Testis (tissue), 3 donors: Measurements from ENCODE around the gene MXD3. TPM values are rescaled to one million over a fixed set of nuclear protein-coding genes. Genes with fewer than 3 reads are reported as not detected.

ENCODE experiments used
- DNase-seq: peaks from one replicate; pipeline ENCODE4 v3.0.0-alpha.2; 2019
- H3K27ac ChIP-seq, 2 donors: fragments of 200-600 bp; sonication (generic); one replicate each; pipeline ENCODE4 v1.5.1; 2019
- H3K27me3 ChIP-seq: fragments of 200-600 bp; sonication (generic); one replicate; pipeline ENCODE4 v1.5.1; 2019
- H3K36me3 ChIP-seq: fragments of 200-600 bp; sonication (generic); one replicate; pipeline ENCODE4 v1.5.1; 2017; ENCODE audit warnings: low read depth; ENCODE audit errors: missing control alignments
- H3K4me1 ChIP-seq: fragments of 200-600 bp; sonication (generic); one replicate; pipeline ENCODE4 v1.5.1; 2019
- H3K4me3 ChIP-seq, 2 donors: fragments of 200-600 bp; sonication (generic); one replicate each; pipeline ENCODE4 v1.5.1; 2017 to 2019
- H3K9me3 ChIP-seq: fragments of 200-600 bp; sonication (generic); one replicate; pipeline ENCODE4 v1.5.1; 2017
- CTCF ChIP-seq, 3 experiments: fragments of 450-650 bp in 2 of 3; fragments of 200-600 bp in 1 of 3; sonication (generic) in 1 of 3; IDR thresholded peaks; one replicate each; pipeline ENCODE4 v1.5.1; 2016 to 2019; ENCODE audit warnings: antibody characterized with exemption in 3 of 3, mild to moderate bottlenecking in 2 of 3, moderate library complexity in 1 of 3
- POLR2A ChIP-seq: fragments of 450-650 bp; IDR thresholded peaks from one replicate; pipeline ENCODE4 v1.6.1; 2017; ENCODE audit warnings: antibody characterized with exemption, mild to moderate bottlenecking, moderate library complexity
- WGBS, 2 donors: methylation state at CpG; one replicate each; pipeline ENCODE4 v1.1.5; 2018; 5-methylcytosine and 5-hydroxymethylcytosine counted together
- intact Hi-C: fragments of 100-400 bp; cut with DNase I; formaldehyde crosslinking; loops from one replicate; pipeline ENCODE4 v1.15.1; 2023; ENCODE audit warnings: low total_unique reads
- polyA plus RNA-seq: library from polyadenylated mRNA; stranded (reverse); fragments of 350-450 nt; fragmentation: Illumina TruSeq; extraction: RNeasy Lipid Tissue Mini Kit (QIAGEN cat#74804); gene quantifications from one replicate; pipeline ENCODE4 v1.2.3, GENCODE V29; 2014; ENCODE audit warnings: low read depth, low replicate concordance; ENCODE audit not compliant: insufficient read depth
- total RNA-seq, 2 donors: library from RNA; depleted of rRNA; stranded (reverse); fragments of >200 nt; gene quantifications; one replicate each; pipeline ENCODE4 v1.2.3, GENCODE V29; 2016

The MXD3 gene
- total and polyA plus RNA-seq, 3 donors from 2014 or later: 7.7 to 12.9 (median 12.5) TPM

- 82 to 84% methylated on average over 11 of the region's 11 CpGs for WGBS, 2 donors
- Histone ChIP-seq H3K27me3 (no peaks in the 10 kb centered on the region), H3K4me3 (no peak overlapping the region), H3K27ac (no peak overlapping the region), H3K9me3 (no peaks in the 10 kb centered on the region), H3K4me1 (no peaks in the 10 kb centered on the region), H3K36me3 (no peaks in the 10 kb centered on the region)
- no peak for DNase-seq
- TF ChIP-seq POLR2A (no peak), CTCF (IDR thresholded peaks at IDR 0.05) (no peak)
- intact Hi-C loops: no loop called here
Measured at GRCh38 chr5:177339107-177339638, 27.5 kb upstream of the MXD3 start.

GRCh38 chr5:177338251-177339106, 26.8 kb upstream of the MXD3 start:
- Histone ChIP-seq H3K4me3 (no peak overlapping the region), H3K27ac (no peak overlapping the region), H3K9me3 (no peaks in the 10 kb centered on the region), H3K4me1 (no peaks in the 10 kb centered on the region), H3K36me3 (no peaks in the 10 kb centered on the region), H3K27me3 (no peaks in the 10 kb centered on the region)
- TF ChIP-seq CTCF (IDR thresholded peaks at IDR 0.05): no peak
- no peak for TF ChIP-seq POLR2A
- WGBS, 2 donors: 85 to 87% methylated on average over 11 to 21 of the region's 22 CpGs
- intact Hi-C loops: no loop called here
- no peak for DNase-seq

- no peaks in the 10 kb centered on the region for H3K9me3 ChIP-seq
- WGBS, 2 donors: 88 to 92% methylated on average over 15 to 36 of the region's 36 CpGs
- H3K36me3 ChIP-seq: no peaks in the 10 kb centered on the region
- H3K4me3 ChIP-seq: no peak overlapping the region
- intact Hi-C loops: no loop called here
- H3K27ac ChIP-seq: no peak overlapping the region
- no peak for DNase-seq
- H3K27me3 ChIP-seq: no peaks in the 10 kb centered on the region
- H3K4me1 ChIP-seq: no peaks in the 10 kb centered on the region
- TF ChIP-seq CTCF (IDR thresholded peaks at IDR 0.05) (no peak), POLR2A (no peak)
Measured at GRCh38 chr5:177336603-177337494, 25.2 kb upstream of the MXD3 start.

- intact Hi-C loops: no loop called here
- DNase-seq: peak; percentile 42
- no peaks in the 10 kb centered on the region for H3K36me3 ChIP-seq
- 65 to 71% methylated on average over 12 of the region's 12 CpGs for WGBS, 2 donors
- H3K4me3 ChIP-seq: no peak overlapping the region
- no peaks in the 10 kb centered on the region for H3K27me3 ChIP-seq
- H3K9me3 ChIP-seq: no peaks in the 10 kb centered on the region
- no peaks in the 10 kb centered on the region for H3K4me1 ChIP-seq
- peak in 1 of 3 experiments; percentile 14 for TF ChIP-seq CTCF (IDR thresholded peaks at IDR 0.05)
- TF ChIP-seq POLR2A: no peak
- no peak overlapping the region for H3K27ac ChIP-seq
Measured at GRCh38 chr5:177336112-177336511, 24.4 kb upstream of the MXD3 start.
